Frontal cortex (tissue), 4 donors: ENCODE data around the gene HOXD1. TPM values are rescaled to one million over a fixed set of nuclear protein-coding genes. Genes with fewer than 3 reads are reported as not detected.
A peak's percentile ranks its signal among the peaks of the same experiment; 100 is the strongest.

Experiments used
- DNase-seq, 2 donors: peaks; one replicate each; pipeline ENCODE4 v3.0.0; 2012; ENCODE audit warnings: low spot score in 2 of 2
- FAIRE-seq: peaks from 2 replicates; lab custom pipeline; 2012; peaks lifted over from hg19 to GRCh38; lab: Jason Lieb, UNC
- total RNA-seq: library from RNA; depleted of rRNA; stranded (reverse); fragments of >200 nt; gene quantifications from one replicate; pipeline ENCODE4 v1.2.3, GENCODE V29; 2014
- donor health status: control.
- donor health status: control.
- donor health status: control.

Gene HOXD1
- total RNA-seq, 1 donor from 2014 or later = not detected

DNA sequence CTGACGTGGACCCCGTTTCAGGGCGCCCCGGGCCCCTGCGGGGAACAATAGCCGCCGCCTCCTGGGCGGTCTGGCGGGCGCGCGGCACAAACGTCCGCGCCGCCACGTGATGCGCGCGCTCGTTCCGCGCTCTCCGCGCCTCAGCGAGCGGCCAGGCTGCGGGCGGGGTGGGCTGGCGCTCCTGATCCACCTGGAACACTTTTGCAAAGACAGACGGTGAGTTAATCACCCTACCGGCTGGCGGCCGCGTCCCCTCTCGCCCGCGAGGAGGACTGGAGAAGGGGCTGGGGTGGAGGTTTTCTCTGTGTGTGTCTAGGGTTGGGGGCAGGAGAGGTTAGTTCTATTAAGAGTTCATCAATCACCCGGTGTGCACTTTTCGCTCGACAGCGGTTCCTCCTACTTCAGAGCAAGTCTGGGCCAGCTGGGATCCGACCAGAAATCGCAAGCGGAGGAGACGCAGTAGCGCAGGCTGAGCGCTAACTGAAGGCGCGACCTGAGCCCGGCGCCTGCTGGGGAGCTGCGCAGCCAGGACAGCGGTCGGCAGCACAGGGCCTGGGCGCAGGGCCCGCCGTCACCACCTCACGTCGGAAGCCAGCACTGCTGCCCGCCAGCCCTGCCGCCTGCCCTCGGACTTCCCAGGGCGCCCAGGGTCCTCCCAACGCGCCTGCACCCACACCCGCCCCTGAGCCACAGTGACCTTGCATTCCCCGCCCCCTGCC is 10.3 kb upstream of the HOXD1 start:
- DNase-seq = no peak
- no peak for FAIRE-seq

DNA sequence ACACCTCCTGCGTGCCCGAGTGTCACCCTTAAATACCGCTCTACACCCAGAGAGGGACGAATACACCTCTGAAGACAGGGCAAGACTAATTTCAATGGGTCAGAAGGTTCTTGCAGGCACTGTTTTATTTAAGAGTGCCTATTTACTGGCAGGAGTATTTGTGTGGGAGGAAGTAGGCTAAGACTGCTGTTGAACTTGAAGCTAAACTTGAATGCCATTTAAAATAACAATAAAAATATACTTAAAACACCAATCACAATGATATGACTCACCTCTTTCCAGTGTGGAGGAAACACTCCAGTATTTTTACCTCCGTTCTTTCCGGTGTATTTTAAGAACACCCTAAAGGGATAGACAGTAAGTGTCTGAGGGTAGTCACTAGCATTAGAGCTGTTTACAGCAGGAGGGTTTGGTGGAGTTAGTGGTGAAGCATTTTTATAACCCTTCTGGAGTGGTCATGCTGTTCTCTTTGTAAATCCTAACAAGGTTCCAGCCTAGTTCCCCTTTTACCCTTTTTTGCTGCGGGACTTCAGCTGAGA is 9.6 kb upstream of the HOXD1 start:
- peak in 1 of 2 donors; percentile 16 for DNase-seq
- no peak for FAIRE-seq

GRCh38 chr2:176181551-176181950 is 6.9 kb upstream of the HOXD1 start:
- no peak for DNase-seq
- FAIRE-seq = no peak

- DNase-seq = no peak
- no peak for FAIRE-seq
Observed at GRCh38 chr2:176182671-176183070, 5.8 kb upstream of the HOXD1 start.

- no peak for FAIRE-seq
- no peak for DNase-seq
Observed at GRCh38 chr2:176184749-176185148, 3.7 kb upstream of the HOXD1 start.

GRCh38 chr2:176186024-176186423 is 2.4 kb upstream of the HOXD1 start:
- no peak for DNase-seq
- FAIRE-seq = no peak

DNA sequence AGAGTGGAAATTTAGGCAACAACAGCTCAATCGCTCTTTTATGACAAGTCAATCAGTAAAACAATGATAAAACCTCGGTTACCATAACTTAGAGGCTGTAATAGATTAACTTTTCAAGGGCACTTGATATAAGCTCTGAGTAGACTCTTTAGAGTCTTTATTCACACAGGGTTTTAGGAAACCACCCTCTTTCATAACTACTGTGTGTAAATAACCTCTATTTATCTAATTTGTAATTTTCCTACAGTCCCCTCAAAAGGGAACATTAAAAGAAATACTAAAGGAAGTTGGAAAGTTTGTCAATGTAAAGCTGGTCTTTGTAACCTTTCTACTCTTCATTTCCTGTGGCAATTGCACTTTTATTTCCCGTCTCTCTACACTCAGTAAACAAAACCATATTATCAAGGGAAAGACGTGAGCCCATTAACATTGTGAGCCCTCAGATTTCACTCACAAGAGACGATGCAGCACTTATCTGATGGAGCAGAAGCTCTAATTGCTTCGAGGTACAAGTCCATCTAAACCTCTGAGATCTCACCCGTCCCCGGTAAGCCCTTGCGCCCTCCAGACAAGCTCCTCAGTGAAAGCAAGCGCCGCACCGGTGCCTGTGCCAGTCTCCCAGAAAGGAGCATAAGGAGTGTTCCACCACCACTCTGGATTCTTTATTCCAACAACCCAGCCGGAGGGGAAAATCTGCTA is 1.1 kb upstream of the HOXD1 start:
- peak in 1 of 2 donors; percentile 24 for DNase-seq

DNA sequence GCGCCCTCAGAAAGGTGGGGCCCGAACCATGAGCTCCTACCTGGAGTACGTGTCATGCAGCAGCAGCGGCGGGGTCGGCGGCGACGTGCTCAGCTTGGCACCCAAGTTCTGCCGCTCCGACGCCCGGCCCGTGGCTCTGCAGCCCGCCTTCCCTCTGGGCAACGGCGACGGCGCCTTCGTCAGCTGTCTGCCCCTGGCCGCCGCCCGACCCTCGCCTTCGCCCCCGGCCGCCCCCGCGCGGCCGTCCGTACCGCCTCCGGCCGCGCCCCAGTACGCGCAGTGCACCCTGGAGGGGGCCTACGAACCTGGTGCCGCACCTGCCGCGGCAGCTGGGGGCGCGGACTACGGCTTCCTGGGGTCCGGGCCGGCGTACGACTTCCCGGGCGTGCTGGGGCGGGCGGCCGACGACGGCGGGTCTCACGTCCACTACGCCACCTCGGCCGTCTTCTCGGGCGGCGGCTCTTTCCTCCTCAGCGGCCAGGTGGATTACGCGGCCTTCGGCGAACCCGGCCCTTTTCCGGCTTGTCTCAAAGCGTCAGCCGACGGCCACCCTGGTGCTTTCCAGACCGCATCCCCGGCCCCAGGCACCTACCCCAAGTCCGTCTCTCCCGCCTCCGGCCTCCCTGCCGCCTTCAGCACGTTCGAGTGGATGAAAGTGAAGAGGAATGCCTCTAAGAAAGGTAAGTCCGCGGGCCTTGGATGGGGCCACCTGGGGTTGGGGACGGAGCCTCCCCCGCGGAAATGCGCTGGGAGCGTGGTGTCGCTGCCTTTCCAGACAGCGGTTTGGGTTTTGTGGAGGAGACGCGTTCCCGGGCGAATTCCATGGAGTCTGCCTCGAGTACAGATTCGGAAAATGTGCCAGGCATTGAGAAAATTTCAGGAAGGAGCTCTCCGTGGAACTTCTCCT is 559 bp downstream of the HOXD1 start:
- DNase-seq (no peak), FAIRE-seq (no peak)

More for the DNA sequence above, 1.1 kb upstream of the HOXD1 start:
- FAIRE-seq = no peak

GRCh38 chr2:176189681-176190641 is 1.5 kb downstream of the HOXD1 start:
- no peak for FAIRE-seq
- no peak for DNase-seq

GRCh38 chr2:176192351-176192750 is 3.9 kb downstream of the HOXD1 start:
- FAIRE-seq (no peak), DNase-seq (no peak)

- FAIRE-seq (no peak), DNase-seq (no peak)
Observed at GRCh38 chr2:176193048-176193447, 4.6 kb downstream of the HOXD1 start.

- DNase-seq = no peak
- no peak for FAIRE-seq
Observed at GRCh38 chr2:176199902-176200301, 11.4 kb downstream of the HOXD1 start.

GRCh38 chr2:176200971-176201370 is 12.5 kb downstream of the HOXD1 start:
- FAIRE-seq (no peak), DNase-seq (no peak)

- FAIRE-seq = no peak
Observed at GRCh38 chr2:176202491-176202890, 14.0 kb downstream of the HOXD1 start.

GRCh38 chr2:176205126-176205525 is 16.7 kb downstream of the HOXD1 start:
- FAIRE-seq (no peak), DNase-seq (no peak)

More at GRCh38 chr2:176202491-176202890, 14.0 kb downstream of the HOXD1 start:
- no peak for DNase-seq

GRCh38 chr2:176206136-176206535 is 17.7 kb downstream of the HOXD1 start:
- no peak for FAIRE-seq
- no peak for DNase-seq

- no peak for DNase-seq
Observed at GRCh38 chr2:176206682-176207081, 18.2 kb downstream of the HOXD1 start.

GRCh38 chr2:176211110-176211509 is 22.6 kb downstream of the HOXD1 start:
- DNase-seq = no peak
- no peak for FAIRE-seq

More at GRCh38 chr2:176206682-176207081, 18.2 kb downstream of the HOXD1 start:
- no peak for FAIRE-seq

GRCh38 chr2:176212276-176212675 is 23.8 kb downstream of the HOXD1 start:
- DNase-seq (no peak), FAIRE-seq (no peak)
